Central memory CD4-positive, alpha-beta T cell (primary cell): Measurements from ENCODE around the gene TEX50.
"Not testable (repeated sequence)": the region's sequence is repeated elsewhere in the genome, so short reads cannot be mapped to it uniquely, and the experiment has no call there.

ENCODE experiments used
- DNase-seq: peaks from one replicate; pipeline ENCODE4 v3.0.0; 2022

Gene TEX50

GRCh38 chr1:173663159-173663558 is 28.0 kb downstream of the TEX50 start:
- no peak for DNase-seq

DNA sequence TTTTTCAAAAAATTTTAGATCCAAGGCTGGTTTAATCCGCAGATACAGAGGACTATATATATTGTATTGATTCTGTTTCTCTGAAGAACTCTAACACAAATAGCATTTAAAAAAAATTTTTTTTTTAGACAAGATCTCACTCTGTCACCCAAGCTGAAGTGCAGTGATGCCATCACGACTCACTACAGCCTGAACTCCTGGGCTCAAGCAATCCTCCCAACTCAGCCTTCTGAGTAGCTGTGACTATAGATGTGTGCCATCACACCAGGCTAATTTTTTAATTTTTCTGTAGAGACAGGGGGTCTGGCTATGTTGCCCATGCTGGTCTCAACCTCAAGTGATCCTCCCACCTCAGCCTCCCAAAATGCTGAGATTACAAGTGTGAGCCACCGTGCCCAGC is 31.5 kb downstream of the TEX50 start:
- no peak for DNase-seq

- DNase-seq: no peak
Measured at GRCh38 chr1:173669491-173669941, 34.4 kb downstream of the TEX50 start, which contains the start of gene ANKRD45. ANKRD45 (minus strand) TSS chr1:173669851; CDS start chr1:173659418, 10,433 bp downstream.

GRCh38 chr1:173674496-173674895 is 39.4 kb downstream of the TEX50 start:
- DNase-seq: not testable (repeated sequence)

DNA sequence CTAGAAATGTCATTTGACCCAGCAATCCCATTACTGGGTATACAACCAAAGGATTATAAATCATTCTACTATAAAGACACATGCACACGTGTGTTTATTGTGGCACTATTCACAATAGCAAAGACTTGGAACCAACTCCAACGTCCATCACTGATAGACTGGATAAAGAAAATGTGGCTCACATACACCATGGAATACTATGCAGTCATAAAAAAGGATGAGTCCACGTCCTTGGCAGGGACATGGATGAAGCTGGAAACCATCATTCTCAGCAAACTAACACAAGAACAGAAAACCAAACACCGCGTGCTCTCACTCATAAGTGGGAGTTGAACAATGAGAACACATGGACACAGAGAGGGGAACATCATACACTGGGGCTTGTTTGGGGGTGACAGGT is 45.0 kb downstream of the TEX50 start:
- DNase-seq: not testable (repeated sequence)

DNA sequence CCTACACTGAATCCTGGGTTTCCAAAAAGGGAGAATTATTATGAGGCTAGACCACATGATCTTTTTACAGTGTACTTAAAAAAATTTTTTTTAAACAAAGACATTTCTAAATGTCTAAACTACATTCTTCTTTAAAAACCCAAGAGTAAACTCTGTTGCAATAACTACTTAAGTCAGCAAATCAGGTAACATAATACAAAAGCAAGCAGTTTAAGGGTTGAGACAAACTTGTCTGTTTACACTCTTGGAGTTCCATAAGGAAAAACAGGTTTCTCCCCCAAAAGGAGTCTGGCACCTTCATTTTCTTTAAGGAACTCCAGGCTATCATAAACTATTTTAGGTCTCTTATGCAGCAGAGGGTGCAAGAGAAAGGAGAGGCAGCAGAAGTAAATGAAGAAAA is 47.0 kb downstream of the TEX50 start:
- no peak for DNase-seq

GRCh38 chr1:173683838-173684237 is 48.7 kb downstream of the TEX50 start:
- DNase-seq: not testable (repeated sequence)

- DNase-seq: not testable (repeated sequence)
Measured at GRCh38 chr1:173685121-173685520, 50.0 kb downstream of the TEX50 start.
